GM18909 (cell line): ENCODE measurements around the gene VAV3.
A peak's percentile ranks its signal among the peaks of the same experiment; 100 is the strongest.

Experiments
- ATAC-seq: cut with Tn5 transposase; IDR thresholded peaks from one replicate; pipeline ENCODE4 v1.9.1; 2021; ENCODE audit warnings: mild to moderate bottlenecking; ENCODE audit not compliant: unreplicated experiment, poor library complexity

VAV3 gene

DNA sequence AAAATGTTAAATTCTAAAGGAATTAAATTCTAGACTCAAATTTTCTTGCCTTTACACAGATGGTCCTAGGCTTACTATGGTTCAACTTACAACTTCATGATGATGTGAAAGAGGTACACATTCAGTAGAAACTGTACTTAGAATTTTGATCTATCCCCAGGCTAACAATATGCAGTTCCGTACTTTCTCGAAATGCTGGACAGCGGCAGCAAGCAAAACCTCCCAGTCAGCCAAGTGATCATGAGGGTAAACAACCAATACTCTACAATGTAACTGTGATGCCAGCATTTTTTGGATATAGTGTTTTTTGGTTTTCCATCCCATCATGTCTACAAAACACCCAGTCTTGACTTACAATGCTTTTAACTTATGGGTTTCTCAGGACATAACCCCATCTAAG lies 25.7 kb downstream of the VAV3 start:
- ATAC-seq = no peak

- no peak for ATAC-seq
Measured at GRCh38 chr1:107936498-107937481, 28.2 kb downstream of the VAV3 start.

DNA sequence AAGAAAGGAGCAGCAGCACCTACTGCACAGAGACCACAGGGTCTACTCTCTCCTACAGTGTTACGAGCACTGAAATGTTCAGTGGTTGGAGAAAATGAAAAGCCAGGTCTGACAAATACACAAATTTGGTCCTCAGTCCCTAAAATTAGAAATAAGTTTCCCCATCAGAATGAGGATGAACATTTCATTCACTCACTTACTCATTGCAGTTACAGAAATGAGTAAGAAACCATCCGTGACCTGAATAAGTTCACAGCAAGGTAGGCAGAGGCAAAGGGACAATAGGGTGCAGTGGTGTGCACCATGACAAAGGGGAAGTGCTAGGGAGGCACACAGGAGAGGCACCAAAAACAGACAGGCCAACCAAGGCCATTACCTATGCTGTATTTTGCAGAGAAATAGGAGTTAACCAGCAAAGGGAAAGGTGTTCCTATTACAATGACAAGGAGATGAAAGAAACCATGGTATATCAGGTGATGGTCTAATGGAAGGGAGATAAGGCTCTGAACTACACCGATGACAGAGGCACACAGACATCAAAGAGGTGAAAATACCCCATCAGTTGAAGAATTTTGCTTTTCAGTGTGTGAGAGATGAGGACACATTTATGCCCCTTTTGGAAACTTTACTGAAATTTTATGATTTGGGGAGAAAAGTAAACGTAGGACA lies 29.4 kb downstream of the VAV3 start:
- peak; percentile 96 for ATAC-seq

DNA sequence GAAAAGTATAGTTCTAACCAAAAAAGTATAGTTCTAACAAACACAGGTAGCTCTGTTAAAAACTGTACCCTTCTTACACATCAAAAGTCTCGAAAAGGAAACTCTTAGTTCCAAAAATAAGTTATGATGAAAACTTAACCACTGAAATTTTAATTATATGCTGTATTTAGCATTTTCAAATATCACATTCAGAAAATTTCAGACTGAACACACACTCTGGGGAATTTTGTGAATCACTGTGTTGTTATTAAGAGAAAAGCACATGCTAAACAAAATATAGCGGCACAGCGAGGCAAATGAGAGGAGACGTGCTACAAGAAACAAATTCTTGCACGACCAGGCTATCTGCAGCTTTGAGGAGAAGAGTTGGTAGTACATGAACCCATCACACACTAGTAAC lies 30.4 kb downstream of the VAV3 start:
- ATAC-seq = peak; percentile 23

GRCh38 chr1:107933736-107934135 lies 31.2 kb downstream of the VAV3 start:
- ATAC-seq = no peak

GRCh38 chr1:107930292-107930691 lies 34.7 kb downstream of the VAV3 start:
- ATAC-seq = no peak

GRCh38 chr1:107927820-107928219 lies 37.2 kb downstream of the VAV3 start:
- ATAC-seq = no peak

DNA sequence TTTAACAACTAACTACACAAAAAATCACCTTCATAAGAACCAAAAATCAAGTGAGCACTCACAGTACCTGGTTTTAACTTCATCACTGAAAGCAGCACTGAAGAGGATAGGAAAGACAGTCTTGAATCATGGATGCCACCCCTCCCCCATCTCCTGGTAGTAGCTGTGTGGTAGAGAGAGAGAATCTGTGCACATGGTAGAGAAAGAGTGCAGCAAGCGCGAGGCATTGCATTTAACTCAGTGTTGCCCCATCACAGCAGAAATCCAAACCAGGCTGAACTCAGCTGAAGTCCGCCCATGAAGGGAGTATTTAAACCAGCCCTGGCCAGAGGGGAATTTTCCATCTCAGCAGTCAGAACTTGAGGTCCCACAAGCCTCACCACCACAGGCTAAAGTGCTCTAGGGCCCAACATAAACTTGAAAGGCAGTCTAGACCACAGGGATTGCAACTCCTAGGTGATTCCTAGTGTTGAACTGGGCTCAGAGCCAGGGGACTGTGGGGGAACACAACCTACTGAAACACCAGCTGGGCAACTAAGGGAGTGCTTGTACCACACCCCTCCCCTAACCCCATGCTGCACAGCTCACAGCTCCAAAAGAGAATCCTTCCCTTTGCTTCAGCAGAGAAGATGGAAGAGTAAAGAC lies 38.4 kb downstream of the VAV3 start:
- no peak for ATAC-seq

DNA sequence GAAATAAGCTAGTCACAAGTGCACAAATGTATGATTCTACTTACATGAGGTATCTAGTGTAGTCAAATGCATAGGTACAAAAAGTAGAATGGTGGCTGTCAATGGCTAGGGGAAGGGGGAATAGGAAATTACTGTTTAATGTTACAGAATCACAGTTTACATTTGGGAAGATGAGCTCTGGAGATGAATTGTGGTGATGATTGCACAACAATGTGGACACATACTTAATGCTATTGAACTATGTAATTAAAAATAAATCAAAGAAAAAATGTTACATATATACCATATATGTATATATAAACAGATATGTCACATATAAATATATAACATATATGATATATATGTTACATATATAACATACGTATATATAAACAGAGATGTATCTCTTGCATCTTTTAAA lies 39.4 kb downstream of the VAV3 start:
- no peak for ATAC-seq

DNA sequence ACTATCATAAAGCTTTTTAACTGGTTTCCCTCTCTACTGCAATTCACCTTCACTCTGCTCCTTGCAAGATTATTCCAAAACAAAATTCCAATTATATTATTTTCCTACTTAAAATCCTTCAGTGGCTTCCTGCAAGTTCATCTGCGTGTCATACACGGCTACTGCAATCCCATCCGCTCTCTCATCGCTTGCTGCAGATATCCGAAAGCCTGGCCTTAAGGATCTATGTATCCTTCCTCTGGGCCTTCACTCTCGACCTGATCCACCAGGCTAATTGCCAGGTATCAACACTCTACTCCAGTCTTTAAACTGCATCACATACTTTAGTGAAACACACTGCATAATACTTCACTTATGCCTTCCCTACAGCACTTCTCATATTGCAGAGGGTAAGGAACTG lies 44.0 kb downstream of the VAV3 start:
- no peak for ATAC-seq

DNA sequence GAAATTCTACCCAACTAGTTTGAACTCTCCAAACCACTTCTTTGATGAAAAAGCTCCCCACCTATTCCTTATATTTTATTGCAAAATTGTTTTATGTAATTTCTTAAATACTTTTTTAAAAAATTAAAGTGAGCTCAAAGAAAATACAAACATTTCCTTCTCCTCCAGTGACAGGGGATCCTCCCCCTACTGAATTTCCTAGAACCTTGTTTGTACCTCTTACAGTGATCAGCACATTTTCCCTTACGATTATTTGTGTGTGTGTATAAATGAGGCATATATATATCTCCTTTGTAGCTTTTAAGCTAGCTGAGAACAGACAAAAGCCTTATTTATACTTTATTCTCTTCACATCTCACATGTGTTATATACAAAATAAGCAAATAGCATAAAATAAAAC lies 44.4 kb downstream of the VAV3 start:
- ATAC-seq = no peak

GRCh38 chr1:107919953-107920352 lies 45.0 kb downstream of the VAV3 start:
- ATAC-seq = no peak

GRCh38 chr1:107914119-107914765 lies 50.7 kb downstream of the VAV3 start:
- ATAC-seq = no peak

DNA sequence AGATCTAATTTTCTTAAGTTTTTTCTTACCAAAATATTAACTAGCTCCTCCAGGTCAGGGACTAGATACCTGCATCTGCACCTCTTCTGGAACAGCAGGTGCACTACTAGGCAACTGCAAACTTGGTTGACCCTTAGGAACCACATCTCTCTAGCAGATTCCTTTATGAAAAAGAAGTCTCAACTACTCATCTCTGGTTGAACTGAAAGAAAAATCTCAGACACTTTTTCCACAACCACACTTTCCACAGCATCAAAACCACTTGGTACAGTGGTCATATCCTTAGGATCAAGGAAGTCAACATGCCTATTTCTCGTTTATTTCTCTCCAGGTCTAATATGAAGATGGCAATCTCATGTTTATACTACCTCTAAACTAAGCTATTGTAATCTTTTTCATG lies 52.3 kb downstream of the VAV3 start:
- ATAC-seq = no peak

DNA sequence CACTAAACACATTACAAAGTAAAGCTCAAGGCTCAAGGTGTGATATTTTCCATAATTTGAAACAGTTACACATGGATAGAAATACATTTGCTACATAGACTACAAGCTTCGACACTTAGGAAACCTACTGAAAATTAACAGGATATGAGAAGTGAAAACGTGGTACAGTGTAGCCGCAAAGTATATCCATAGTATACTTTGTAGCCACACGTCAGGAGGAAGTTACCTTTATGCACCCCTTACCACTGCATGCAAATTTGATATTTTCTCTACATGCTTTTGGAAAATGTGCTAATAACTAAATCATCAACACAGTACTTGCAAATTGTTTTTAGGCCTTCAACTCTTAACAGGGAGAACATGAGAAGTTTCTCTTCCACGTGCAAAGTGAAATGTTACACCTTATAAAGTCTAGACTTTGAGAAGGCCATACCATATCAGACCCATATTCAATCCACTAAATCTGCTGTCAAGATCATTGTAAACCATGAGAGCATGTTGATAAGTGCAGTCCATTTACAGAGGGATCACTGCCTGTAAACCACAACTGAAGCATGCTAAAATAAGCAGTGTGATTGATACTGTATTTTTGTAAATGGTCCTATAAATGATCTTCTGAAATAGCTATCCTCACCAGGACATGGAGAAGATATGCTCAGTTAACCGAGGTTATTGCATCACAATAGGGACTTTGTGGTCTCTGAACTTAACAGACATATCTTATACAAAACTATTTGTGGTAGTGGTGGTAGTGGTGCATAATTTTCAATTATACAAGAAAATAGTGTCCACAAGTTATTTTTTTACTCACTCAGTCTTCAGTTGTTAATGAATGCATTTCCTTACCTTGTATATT lies 64.7 kb downstream of the VAV3 start:
- ATAC-seq = no peak

- no peak for ATAC-seq
Measured at GRCh38 chr1:107899655-107900054, 65.3 kb downstream of the VAV3 start.

- ATAC-seq = no peak
Measured at GRCh38 chr1:107897438-107898345, 67.3 kb downstream of the VAV3 start.

DNA sequence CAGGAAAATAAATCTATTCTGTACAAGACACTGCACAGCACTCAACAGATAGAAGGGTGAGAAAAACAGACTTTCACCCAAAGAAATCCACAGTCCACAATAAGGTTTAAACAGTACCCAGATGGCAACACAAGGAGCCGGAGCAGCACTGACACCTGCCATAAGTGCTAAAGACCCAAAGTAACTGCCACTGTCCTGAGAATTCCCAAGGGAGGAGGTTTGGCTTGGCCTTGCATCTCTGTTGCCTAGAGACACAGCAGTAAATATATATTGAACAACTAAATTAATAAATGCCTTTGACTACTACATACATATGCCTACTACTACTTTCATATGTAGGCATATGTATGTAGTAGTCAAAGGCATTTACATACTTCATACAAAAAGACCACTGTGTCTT lies 68.0 kb downstream of the VAV3 start:
- no peak for ATAC-seq

- ATAC-seq = no peak
Measured at GRCh38 chr1:107896401-107896800, 68.6 kb downstream of the VAV3 start.
